OCI-LY3 (cell line): Measurements from ENCODE around the gene TRERF1.

ENCODE experiments used
- CTCF ChIP-seq: fragments of 200-600, 300-600 bp; sonication (generic); IDR thresholded peaks from 2 replicates; pipeline ENCODE4 v1.5.1; 2014; ENCODE audit warnings: antibody characterized with exemption, low read length, low read depth
- EZH2phosphoT487 ChIP-seq: fragments of 200-600 bp; shearing (Covaris generic); IDR thresholded peaks from 2 replicates; pipeline ENCODE4 v1.6.1; 2018; ENCODE audit warnings: antibody characterized with exemption, mixed run types, low read depth

- TF ChIP-seq CTCF, result no peak
- no peak for TF ChIP-seq EZH2phosphoT487
Observed at GRCh38 chr6:42443312-42444060, 8.2 kb downstream of the TRERF1 start.
